ENCODE results near the gene SGMS1.

- TF ChIP-seq CTCF (IDR thresholded peaks at IDR 0.05), result no peak
- no peak for TF ChIP-seq KDM1A (IDR thresholded peaks at IDR 0.05; ENCODE audit: low read depth)
- TF ChIP-seq POLR2AphosphoS2 (conservative IDR thresholded peaks at IDR 0.05; ENCODE audit: low read length), result no peak
- TF ChIP-seq POLR2A (IDR thresholded peaks at IDR 0.05; ENCODE audit: low read length), result no peak
- no peak for TF ChIP-seq MAFK (IDR thresholded peaks at IDR 0.05; ENCODE audit: partially characterized antibody)
- TF ChIP-seq, protein P1, sequence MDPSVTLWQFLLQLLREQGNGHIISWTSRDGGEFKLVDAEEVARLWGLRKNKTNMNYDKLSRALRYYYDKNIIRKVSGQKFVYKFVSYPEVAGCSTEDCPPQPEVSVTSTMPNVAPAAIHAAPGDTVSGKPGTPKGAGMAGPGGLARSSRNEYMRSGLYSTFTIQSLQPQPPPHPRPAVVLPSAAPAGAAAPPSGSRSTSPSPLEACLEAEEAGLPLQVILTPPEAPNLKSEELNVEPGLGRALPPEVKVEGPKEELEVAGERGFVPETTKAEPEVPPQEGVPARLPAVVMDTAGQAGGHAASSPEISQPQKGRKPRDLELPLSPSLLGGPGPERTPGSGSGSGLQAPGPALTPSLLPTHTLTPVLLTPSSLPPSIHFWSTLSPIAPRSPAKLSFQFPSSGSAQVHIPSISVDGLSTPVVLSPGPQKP (IDR thresholded peaks at IDR 0.05; ENCODE audit: low read depth, low read length), result no peak
Measured at GRCh38 chr10:50536617-50537240, 87.0 kb downstream of the SGMS1 start.

Data from A549 (cell line).